Mucosa of stomach (tissue), 1 donor: Measurements from ENCODE around the gene ZFPM1.

Source experiments
- H3K27me3 ChIP-seq: one replicate; pipeline ENCODE4 v1.7.0; 2013; ENCODE audit warnings: mild to moderate bottlenecking, low read length; ENCODE audit not compliant: control insufficient read depth, insufficient read depth
- H3K36me3 ChIP-seq: one replicate; pipeline ENCODE4 v1.7.0; 2013; ENCODE audit warnings: low read length; ENCODE audit not compliant: control insufficient read depth, insufficient read depth
- H3K4me1 ChIP-seq: one replicate; pipeline ENCODE4 v1.7.0; 2013; ENCODE audit warnings: mild to moderate bottlenecking, low read length; ENCODE audit not compliant: control insufficient read depth, insufficient read depth
- H3K4me3 ChIP-seq: one replicate; pipeline ENCODE4 v1.7.0; 2013; ENCODE audit warnings: low read length
- H3K9ac ChIP-seq: one replicate; pipeline ENCODE4 v1.7.0; 2013; ENCODE audit warnings: mild to moderate bottlenecking, low read length, moderate library complexity
- H3K9me3 ChIP-seq: one replicate; pipeline ENCODE4 v1.7.0; 2013; ENCODE audit warnings: mild to moderate bottlenecking, low read length, moderate library complexity; ENCODE audit not compliant: control insufficient read depth
- donor health status: Pancreatic carcinoma.

ZFPM1 gene

DNA sequence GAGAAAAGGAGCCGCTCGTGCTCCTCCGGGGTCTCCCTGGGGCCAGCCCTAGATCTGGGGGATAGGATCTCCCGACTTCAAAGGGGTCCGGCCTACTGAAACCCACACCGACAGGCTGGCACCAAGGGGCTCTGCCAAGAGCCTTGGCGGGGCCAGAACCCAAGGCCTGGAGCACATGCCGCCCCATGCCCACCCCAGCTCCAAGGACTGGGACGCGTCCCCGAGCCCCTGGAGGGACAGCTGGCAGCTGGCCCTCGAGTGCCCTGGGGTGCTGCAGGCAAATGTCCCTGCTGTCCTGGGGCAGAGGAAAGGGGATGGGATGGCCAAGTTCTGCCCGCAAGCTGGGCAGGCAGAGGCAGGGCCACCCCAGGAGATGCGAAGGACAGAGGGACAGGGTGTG lies 31.8 kb upstream of the ZFPM1 start:
- H3K9ac ChIP-seq: no peak overlapping the region
- no peaks in the 10 kb centered on the region for H3K36me3 ChIP-seq
- no peaks in the 10 kb centered on the region for H3K27me3 ChIP-seq
- H3K4me3 ChIP-seq: no peak overlapping the region
- no peaks in the 10 kb centered on the region for H3K4me1 ChIP-seq
- H3K9me3 ChIP-seq: no peaks in the 10 kb centered on the region

- no peaks in the 10 kb centered on the region for H3K9me3 ChIP-seq
- H3K4me1 ChIP-seq: no peaks in the 10 kb centered on the region
- no peak overlapping the region for H3K4me3 ChIP-seq
- H3K9ac ChIP-seq: no peak overlapping the region
- H3K36me3 ChIP-seq: no peaks in the 10 kb centered on the region
- no peaks in the 10 kb centered on the region for H3K27me3 ChIP-seq
Measured at GRCh38 chr16:88421871-88422433, 31.1 kb upstream of the ZFPM1 start.

- H3K36me3 ChIP-seq: no peaks in the 10 kb centered on the region
- H3K9ac ChIP-seq: no peak overlapping the region
- H3K27me3 ChIP-seq: no peaks in the 10 kb centered on the region
- no peaks in the 10 kb centered on the region for H3K4me1 ChIP-seq
- H3K9me3 ChIP-seq: no peaks in the 10 kb centered on the region
- no peak overlapping the region for H3K4me3 ChIP-seq
Measured at GRCh38 chr16:88422733-88423447, 30.2 kb upstream of the ZFPM1 start.

DNA sequence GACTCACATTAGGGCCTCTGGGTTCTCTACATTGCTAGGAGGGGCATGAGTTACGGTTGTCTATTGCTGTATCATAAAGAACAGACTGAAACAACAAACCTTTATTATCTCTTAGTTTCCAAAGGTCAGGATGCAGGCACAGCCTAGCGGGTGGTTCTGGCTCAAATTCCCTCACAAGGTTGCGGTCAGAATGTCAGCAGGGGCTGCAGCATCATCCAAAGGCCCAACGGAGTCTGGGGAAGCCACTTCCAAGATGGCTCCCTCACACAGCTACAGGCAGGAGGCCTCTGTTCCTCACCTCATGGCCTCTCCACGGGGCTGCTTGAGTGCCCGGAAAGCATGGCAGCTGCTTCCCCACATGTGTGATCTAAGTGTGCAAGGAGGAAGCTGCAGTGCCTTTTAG lies 29.6 kb upstream of the ZFPM1 start:
- H3K4me3 ChIP-seq: no peak overlapping the region
- no peaks in the 10 kb centered on the region for H3K36me3 ChIP-seq
- H3K27me3 ChIP-seq: no peaks in the 10 kb centered on the region
- H3K9me3 ChIP-seq: no peaks in the 10 kb centered on the region
- no peaks in the 10 kb centered on the region for H3K4me1 ChIP-seq
- H3K9ac ChIP-seq: no peak overlapping the region

GRCh38 chr16:88424587-88425235 lies 28.4 kb upstream of the ZFPM1 start:
- Histone ChIP-seq H3K4me3 (no peak overlapping the region), H3K9ac (no peak overlapping the region), H3K36me3 (no peaks in the 10 kb centered on the region), H3K9me3 (no peaks in the 10 kb centered on the region), H3K27me3 (peaks cover 5% of the 10 kb centered on the region), H3K4me1 (no peaks in the 10 kb centered on the region)

- H3K27me3 ChIP-seq: peaks cover 17% of the 10 kb centered on the region
- peaks cover 5% of the 10 kb centered on the region for H3K4me1 ChIP-seq
- H3K9ac ChIP-seq: no peak overlapping the region
- H3K36me3 ChIP-seq: no peaks in the 10 kb centered on the region
- no peaks in the 10 kb centered on the region for H3K9me3 ChIP-seq
- H3K4me3 ChIP-seq: no peak overlapping the region
Measured at GRCh38 chr16:88426018-88426417, 27.1 kb upstream of the ZFPM1 start.

- H3K27me3 ChIP-seq: peaks cover 31% of the 10 kb centered on the region
- no peak overlapping the region for H3K4me3 ChIP-seq
- H3K4me1 ChIP-seq: peaks cover 7% of the 10 kb centered on the region
- H3K9ac ChIP-seq: no peak overlapping the region
- H3K36me3 ChIP-seq: no peaks in the 10 kb centered on the region
- H3K9me3 ChIP-seq: no peaks in the 10 kb centered on the region
Measured at GRCh38 chr16:88427376-88427775, 25.7 kb upstream of the ZFPM1 start.

GRCh38 chr16:88428156-88428555 lies 24.9 kb upstream of the ZFPM1 start:
- Histone ChIP-seq H3K4me3 (no peak overlapping the region), H3K9ac (no peak overlapping the region), H3K9me3 (no peaks in the 10 kb centered on the region), H3K27me3 (peaks cover 37% of the 10 kb centered on the region), H3K4me1 (peaks cover 7% of the 10 kb centered on the region), H3K36me3 (no peaks in the 10 kb centered on the region)

DNA sequence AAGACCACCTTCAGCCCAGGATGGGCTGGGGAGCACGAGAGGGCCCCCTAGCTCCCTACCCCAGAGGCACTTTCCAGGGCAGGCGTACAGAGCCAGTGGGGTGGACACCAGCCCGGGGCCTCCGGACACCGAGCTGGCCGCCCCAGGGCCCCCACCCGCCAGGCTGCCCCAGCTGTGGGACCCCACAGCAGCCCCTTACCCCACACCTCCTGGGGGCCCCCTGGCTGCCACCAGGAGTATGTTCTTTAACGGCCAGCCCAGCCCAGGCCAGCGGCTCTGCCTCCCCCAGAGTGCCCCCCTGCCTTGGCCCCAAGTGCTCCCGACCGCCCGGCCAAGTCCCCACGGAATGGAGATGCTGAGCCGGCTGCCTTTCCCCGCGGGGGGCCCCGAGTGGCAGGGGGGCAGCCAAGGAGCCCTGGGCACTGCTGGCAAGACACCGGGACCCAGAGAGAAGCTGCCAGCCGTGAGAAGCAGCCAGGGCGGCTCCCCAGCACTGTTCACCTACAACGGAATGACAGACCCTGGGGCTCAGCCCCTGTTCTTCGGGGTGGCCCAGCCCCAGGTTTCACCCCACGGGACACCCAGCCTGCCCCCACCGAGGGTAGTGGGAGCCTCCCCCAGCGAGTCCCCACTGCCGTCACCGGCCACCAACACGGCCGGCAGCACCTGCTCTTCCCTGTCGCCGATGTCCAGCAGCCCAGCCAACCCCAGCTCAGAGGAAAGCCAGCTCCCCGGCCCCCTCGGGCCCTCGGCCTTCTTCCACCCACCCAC lies 24.3 kb upstream of the ZFPM1 start:
- no peak overlapping the region for H3K4me3 ChIP-seq
- peaks cover 7% of the 10 kb centered on the region for H3K4me1 ChIP-seq
- H3K9me3 ChIP-seq: no peaks in the 10 kb centered on the region
- H3K36me3 ChIP-seq: no peaks in the 10 kb centered on the region
- peaks cover 37% of the 10 kb centered on the region for H3K27me3 ChIP-seq
- no peak overlapping the region for H3K9ac ChIP-seq

- Histone ChIP-seq H3K27me3 (peaks cover 37% of the 10 kb centered on the region), H3K9ac (peak overlapping the region; percentile 59), H3K9me3 (no peaks in the 10 kb centered on the region), H3K4me1 (peaks cover 7% of the 10 kb centered on the region), H3K4me3 (no peak overlapping the region), H3K36me3 (no peaks in the 10 kb centered on the region)
Measured at GRCh38 chr16:88429387-88430184, 23.5 kb upstream of the ZFPM1 start.

- Histone ChIP-seq H3K9me3 (no peaks in the 10 kb centered on the region), H3K27me3 (peaks cover 37% of the 10 kb centered on the region), H3K36me3 (no peaks in the 10 kb centered on the region), H3K4me1 (peaks cover 7% of the 10 kb centered on the region), H3K4me3 (no peak overlapping the region), H3K9ac (peak overlapping the region; percentile 59)
Measured at GRCh38 chr16:88430185-88430523, 22.9 kb upstream of the ZFPM1 start.
